Embryonic facial prominence (tissue), 1 donor: ENCODE measurements around the gene FAM229A.
"Not testable (repeated sequence)": the region's sequence is repeated elsewhere in the genome, so short reads cannot be mapped to it uniquely, and the experiment has no call there.

Experiments used
- DNase-seq: peaks from one replicate; pipeline ENCODE4 v3.0.0-alpha.2; 2016; ENCODE audit errors: extremely low spot score

The FAM229A gene

DNA sequence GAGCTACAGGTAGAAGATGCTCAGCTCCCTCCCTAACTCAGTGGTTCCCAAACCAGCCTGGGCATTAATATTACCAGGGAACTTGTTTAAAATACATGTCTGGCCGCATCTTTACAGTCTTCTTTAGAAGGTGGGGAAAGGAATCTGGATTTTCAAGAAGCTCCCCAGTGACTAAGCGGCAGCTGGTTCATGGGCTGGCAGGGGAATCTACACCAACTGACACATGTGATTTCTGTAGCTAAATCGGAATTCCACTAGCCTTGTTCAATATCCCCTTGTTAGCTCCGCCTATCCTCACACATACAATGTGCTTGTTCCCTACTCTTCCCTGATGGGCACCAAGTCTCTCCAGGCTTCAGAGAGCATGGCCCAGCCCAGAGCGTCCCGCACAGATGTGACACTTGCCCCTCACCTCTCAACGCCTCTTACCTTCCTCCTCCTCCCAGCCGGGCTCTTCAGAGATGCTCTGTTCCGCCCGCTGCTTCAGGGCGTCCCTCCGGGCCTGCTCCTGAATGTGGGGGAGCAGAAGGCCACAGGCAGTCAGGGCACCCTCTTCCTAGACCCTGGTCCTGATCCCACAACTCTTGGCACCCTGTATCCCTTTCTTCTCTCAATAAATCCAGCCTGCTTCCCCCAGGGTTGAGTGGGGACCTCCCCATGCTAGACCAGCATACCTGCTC lies 15.4 kb upstream of the FAM229A start:
- no peak for DNase-seq

DNA sequence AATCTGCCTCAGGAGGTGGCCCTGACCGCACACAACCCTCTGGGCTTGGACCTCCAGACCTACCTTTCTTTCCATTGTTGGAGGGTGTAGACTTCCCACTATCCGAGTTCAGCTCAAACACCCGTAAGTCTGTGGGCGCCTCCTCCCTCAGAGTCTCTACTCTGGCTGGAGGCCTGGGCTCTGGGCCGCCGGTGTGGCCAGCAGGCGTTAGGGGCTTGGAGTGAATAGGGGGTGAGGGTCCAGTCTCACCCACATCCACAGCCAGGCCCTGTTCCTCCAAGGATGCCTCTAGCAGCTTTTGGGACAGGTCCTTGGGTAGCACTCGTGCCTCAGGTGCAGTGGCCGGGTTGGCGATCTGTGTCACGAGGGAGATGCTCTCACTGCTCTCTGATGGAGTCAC lies 13.9 kb upstream of the FAM229A start:
- DNase-seq: no peak

DNA sequence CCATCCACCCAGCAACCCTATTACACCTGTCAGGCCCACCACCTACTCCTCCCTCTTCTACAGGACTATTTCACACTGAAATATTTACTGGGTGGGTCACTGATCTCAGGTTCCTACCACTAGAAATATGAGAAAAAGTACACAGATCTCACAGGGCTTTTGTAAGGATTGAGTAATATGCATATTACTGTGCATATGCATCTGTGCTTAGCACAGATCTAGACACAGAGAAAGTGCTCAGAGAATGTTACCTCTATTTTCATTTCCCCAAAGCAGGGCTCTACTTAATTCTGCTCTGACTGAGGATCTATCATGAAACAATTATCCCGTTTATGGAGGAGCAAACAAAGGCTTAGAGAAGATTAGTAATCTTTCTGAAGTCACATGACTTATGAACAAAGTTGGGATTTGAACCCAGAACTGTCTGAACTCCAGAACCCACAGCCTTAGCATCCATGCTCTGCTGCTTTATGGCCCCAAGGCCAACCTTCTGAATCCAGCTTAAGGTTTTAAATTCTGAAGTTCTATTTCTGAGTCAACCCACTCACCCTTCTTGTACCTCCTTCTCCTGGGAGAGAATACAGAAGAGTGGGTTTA lies 11.8 kb upstream of the FAM229A start:
- DNase-seq: no peak

DNA sequence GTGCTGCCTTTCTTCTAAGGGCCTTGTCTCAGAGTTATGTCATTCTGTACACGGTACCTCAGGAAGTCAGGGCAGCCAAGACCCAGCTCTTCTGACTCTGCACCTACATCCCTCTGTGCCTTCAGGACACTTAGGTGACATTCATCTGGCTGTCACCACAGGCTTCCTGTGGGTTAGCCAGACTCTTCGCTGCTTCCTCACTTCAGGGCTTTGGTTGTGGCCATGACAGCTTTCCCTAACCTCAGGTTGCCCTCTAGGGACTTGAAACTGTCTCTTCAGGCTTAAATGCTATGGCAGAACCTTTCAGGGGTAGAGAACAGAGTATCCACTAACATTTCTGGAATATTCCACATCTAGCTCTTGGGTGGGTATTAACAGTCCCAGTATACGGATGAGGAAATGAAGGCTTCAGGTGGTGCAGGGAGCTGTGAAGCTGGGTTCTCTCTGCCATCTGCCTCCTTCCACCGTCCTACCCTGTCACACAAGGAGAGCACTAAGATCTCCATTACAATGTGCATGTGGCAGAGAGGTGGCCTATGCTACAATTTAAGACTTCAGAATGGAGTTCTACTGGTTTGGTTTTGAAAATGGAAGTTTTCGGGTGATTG lies 10.0 kb upstream of the FAM229A start:
- DNase-seq: no peak

DNA sequence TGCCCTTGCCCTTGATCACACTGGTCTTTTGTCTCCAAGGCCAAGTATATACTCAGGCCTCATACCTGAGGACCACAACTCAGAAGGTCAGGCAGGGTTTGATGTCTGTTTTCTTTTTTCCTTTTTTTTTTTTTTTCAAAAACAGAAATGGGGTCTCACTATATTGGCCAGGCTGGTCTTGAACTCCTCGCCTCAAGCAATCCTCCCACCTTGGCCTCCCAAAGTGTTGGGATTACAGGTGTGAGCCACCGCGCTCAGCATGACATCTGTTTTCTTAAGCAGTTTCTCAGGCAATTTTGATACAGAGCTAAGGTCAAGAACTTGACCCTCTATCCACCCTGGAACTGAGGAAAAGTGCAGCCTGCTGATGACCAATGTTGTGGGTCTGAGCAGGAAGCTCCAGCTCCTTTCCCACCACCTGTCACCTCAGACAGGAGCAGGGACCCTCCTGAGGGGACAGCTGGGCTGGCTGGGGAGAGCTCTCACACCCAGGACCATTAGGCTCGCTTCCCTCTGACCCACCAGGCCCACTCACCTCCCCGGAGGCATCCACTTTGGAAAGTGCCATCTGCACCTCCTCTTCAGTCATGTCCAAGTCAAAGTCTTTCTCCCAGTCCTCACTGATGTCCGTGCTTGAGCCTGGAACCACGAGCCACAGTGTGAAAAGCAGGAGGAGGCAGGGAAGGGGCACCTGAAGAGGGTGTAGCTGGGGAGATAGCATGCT lies 5.8 kb upstream of the FAM229A start:
- no peak for DNase-seq

DNA sequence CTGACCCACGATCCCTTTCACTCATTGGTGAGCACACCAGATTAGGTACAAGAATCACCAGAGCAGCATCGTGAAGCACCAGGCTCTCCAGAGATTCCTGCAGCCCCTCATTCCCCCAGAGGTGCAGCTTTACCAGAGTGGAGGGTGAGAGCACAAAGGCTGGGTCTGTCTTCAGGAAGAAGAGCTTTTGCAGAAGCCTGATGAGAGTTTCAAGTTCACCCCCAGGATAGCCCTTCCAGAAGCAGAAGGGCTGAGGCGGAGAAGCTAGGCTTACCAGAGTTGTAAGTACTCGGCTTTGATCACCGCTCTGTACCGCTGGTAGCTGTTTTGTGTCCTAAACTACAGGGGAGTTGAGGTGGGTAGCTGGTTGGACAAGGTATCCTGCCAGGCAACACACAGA lies 3.2 kb upstream of the FAM229A start:
- no peak for DNase-seq

DNA sequence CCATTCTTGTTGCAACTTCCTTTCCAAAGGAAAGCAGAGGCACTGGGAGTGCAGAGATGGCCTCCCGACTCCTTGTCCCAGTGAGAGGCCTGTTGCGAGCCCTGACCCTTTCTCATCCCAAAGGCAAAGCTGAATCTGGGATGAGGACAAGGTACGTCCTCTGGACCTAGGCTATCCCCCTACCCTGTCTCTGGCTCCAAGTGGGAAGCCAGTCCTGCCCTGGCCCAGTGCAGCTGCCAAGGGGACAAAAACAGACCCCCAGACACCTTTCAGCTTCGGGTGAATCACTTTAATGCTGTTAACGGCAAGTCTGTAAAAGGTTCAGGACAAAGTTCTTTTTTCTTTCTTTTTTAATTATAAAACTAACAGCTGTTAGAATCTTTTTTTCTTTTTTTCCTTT lies 2.6 kb upstream of the FAM229A start:
- DNase-seq: no peak

DNA sequence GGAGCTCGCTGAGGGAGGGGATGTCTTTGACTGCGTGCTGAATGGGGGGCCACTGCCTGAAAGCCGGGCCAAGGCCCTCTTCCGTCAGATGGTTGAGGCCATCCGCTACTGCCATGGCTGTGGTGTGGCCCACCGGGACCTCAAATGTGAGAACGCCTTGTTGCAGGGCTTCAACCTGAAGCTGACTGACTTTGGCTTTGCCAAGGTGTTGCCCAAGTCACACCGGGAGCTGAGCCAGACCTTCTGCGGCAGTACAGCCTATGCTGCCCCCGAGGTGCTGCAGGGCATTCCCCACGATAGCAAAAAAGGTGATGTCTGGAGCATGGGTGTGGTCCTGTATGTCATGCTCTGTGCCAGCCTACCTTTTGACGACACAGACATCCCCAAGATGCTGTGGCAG lies 1.4 kb upstream of the FAM229A start:
- no peak for DNase-seq

DNA sequence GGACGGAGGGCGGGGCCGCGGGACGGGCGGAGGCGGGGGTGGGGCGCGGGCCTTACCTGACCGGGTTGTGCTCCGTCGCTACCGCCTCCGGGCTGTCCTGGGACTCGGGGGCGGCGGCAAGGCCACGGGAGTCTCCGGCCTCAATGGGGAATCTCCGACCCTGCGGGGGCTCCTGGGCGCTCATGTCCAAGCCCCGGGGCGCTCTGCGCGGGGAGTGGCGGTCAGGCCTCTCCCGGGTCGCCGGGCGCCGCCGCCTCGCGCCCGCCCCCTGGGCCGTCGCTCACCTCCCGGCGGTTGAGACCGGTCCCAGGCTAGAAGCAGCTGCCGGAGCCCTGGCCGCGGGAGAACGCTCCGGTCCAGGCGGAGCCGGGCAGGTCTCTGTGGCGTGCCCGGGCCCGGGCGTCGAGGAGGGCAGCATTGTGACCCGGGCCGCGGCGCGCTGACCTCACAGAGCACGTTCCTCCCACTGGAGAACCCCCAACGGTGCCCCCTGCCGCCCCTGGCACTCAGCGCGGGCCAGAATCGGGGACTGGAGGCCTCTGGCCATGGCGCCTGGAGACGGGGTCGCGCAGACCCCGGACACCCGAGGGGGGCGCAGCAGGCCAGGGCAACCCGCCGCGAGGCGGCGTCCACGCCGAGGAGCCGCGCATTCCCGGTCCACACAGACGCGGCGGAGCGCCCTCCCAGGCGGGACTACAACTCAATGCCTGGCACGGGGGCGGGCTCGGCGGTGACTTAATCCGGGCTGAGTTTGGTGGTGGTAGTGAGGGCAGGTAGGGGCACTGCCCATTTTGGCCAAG lies 411 bp downstream of the FAM229A start:
- no peak for DNase-seq

DNA sequence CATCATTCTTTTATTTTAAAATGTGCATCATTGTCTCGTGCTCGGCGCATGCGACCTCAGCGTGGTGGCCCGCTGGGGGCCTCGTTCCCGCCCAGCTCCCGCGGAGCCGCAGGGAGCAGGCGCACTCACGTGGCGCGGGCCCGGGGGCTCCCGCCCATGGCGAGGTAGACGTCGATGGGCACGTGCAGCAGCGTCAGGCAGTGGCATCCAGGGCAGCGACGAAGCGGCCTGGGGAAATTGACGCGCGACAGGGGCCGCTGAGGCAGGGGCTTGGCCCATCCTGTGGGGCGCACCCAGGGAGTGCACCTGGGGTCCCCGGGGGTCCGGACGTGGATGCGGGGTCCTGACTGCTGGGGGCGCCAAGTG lies 994 bp downstream of the FAM229A start:
- no peak for DNase-seq

DNA sequence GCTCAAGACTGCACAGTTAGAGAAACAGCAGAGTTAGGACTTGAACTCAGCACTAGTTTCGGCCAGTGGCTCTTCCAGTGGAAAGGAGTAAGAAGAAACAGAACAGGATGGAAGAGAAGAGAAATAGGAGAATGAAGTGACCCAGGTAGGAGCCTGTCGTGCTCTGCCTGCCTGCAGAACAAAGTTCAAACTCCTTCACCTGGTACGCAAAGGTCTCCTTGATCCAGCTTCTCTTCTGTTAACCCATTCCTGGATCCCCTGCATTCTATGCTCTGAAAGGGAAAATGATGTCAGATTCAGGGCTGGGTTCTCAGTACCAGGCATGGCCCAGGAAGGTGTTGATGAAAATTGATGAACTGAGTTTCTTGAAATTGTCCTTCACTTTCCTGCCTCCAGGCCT lies 3.9 kb downstream of the FAM229A start:
- no peak for DNase-seq

DNA sequence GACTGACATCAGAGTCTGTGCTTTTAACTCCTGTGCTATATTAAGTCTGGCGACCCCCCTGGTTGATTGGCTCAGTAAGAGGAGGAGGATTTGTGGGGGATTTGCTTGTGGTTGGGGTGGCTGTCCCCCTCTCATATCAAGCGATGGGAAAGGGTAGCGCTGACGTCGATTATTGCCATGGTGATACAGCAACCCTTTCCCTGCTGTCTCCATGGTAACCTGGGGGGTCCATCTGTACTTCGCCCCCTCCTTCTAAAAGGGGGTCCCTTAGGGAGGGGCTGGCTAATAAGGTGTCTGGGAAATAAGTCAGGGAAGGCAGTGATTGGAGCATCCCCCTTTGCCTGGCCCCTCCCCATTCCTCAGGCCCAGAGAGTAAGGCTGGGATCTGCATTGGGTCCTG lies 4.7 kb downstream of the FAM229A start:
- DNase-seq: no peak

DNA sequence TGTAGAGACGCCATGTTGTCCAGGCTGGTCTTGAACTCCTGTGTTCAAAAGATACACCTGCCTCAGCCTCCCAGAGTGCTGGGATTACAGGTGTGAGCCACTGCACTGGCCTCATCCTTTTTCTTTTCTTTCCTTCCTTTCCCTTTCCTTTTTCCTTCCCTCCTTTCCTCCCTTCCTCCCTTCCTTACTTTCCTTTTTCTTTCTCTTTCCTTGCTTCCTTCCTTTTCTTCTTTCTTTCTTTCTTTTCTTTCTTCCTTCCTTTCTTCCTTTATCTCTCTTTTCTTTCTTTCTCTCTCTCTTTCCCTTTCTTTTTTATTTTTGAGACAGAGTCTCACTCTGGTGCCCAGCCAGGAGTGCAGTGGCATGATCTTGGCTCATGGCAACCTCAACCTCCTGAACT lies 5.8 kb downstream of the FAM229A start:
- DNase-seq: no peak

DNA sequence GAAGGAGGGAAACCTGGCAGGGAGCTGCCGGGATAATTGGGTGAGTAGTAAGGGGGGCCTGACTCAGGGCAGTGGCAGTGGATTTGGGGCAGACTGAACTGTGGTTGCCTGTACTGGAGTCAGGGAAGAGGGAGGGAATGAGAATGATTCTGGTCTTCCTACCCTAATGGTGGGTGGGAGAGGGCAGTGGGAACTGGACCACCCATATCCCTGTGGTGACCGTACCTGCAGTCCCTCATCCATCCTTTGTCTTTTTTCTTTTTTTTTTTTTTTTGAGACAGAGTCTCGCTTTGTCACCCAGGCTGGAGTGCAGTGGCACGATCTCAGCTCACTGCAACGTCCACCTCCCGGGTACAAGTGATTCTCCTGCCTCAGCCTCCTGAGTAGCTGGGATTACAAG lies 6.5 kb downstream of the FAM229A start:
- not testable (repeated sequence) for DNase-seq

DNA sequence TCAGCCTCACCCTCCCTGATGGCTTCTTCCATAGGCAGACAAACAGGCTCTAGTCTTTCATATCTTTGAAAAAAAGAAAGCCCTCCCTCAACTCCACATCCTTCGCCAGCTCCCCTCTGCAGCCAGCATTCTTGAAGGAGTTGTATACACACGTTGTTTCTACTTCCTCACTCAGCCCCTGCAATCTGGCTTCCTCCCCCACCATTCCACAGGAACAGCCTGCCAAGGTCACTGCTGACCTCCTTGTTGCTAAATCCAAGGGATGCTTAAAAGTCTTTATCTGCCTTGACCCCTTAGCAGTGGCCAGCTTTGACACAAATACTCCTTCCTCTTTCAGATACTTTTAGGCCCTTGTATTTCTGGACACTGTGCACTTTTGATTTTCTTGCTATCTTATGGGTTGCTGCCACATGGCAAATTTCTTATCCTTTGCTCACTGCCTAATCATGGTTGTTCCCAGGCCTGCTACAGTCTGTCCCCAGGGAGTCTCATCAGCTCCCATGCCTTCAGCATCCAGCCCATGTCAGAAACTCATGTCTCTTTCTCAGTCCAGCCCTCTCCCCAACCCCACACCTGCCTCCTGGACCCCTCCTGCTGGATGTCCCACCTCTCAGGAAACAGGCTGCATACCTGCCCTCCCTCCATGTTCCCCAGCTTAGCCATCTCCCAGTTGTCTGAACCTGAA lies 8.3 kb downstream of the FAM229A start:
- no peak for DNase-seq

DNA sequence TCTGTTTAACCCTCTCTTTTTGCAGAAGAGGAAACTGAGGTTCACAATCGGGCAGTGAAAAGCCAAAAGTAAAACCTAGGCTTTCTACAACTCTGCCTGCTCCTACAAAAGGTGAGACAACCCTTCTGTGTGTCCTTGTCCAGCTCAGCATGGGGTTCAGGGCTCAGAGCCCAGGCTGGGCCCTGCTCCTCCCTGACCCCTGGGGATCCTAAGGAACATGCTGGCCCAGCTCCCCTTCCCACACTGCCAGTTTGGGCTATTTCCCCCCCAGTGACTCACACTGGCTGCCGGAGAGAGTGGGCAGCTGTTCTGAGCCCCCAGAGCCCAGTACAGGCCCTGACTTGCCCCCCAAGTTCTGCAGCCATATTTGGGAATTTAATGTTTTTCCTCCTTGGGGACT lies 8.9 kb downstream of the FAM229A start:
- DNase-seq: no peak

DNA sequence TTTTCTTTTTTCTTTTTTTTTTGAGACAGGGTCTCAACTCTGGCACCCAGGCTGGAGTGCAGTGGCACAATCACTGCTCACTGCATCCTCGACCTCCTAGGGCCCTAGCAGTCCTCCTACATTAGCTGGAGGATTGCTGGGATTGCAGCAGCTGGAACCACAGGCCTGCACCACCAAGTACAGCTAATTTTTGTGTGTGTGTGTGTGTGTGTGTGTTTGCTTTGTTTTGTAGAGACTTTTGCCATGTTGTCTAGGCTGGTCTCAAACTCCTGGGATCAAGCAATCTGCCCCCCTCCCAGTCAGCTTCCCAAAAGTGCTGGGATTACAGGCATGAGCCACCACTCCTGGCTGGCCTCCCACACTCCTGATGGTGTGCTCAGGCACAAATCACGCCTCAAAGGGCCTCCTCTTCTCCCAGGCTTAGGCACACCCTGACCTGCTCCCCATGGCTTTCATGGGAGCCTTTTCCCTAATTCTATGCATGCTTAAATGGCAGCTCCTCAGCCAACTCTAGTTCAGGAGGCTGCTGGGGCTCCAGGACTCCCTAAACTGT lies 9.4 kb downstream of the FAM229A start:
- no peak for DNase-seq

DNA sequence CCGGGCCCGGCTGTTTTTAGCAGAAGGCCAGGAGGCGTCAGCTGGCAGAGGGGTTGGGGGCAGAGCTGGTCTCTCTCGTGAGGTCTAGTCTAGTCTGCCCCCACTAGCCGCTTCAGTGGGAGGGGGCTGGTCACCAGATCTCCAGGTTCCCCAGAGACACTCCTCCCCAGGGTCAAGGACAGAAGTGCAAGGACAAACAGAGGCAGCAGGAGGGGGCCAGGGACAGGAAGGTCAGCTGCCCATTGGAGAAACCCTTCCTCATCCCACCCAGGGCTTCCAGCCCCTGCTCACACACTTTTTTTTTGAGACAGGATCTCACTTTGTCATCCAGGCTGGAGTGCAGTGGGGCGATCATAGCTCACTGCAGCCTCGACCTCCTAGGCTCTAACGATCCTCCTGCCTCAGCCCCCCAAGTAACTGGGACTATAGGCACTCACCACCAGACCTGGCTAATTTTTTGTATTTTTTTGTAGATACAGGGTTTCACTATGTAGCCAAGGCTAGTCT lies 10.0 kb downstream of the FAM229A start:
- no peak for DNase-seq

DNA sequence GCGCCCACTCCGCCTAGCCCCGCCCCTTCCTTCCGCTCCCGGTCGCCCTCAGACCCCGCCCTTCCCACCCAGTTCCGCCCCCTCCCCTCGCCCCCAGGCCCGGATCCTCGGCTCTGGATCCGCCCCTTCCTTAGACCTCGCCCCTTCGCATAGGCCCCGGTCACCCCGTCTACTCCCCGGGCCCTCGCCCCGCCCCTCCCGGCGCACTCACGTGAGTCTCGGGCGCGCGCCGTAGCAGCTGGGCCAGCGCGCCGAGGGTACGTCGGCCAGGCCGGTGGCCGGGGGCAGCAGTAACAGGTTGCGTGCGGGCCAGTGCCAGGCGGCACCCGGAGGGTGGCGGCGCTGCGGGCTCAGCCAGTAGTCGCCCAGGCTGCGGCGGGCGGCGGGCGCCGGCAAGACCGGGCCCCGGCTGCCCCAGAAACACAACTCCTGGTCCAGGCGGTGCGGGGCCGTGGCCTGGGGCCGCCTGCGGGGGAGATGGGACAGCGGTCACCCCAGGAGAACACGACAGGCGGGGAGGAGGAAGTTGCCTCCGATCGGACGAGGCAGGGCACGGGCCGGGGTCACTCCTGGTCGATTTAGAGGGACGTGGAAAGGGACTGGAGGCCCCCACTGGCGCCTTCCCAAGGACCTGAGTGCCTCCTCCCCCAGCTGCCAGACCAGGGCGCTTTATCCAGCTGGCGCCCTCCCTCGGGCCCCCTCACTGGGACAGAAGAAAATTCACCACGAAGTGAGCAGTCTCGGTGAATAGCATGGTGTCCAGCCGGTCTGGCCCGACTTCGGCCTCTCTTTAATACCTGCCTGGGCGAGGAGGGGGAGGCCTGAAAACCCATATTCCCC lies 10.7 kb downstream of the FAM229A start:
- DNase-seq: peak; percentile 91

DNA sequence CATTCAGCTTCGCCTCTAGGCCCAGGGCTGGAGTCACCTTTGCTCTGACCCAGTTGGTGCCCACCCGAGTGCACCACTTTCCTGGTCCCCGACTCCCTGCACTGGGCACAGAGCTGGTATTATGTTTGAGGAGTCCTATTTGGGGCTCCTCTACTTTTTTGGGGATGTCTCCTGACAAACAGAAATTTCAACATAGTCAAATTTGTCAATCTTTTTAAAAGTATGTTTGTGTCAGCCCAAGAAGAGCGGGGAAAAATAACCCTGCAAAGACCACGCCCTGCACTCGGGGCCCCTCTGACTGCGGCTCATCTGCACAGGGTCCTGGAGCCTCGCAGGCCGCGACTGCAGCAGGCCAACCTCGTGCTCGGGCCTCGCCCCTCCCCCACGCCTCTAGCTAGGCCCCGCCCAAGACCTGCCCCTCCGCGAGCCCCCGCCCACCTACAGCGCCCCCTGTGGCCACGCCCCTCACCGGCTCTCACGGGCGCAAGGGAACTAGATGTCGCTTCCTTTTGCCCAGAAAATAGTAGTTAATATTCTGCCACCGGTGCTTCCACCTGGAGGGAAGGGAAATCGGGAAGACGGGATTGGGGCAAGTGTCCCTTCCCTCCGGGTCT lies 11.4 kb downstream of the FAM229A start:
- no peak for DNase-seq
